HCT116 (cell line): Measurements from ENCODE around the gene BCL2L15. TPM values are rescaled to one million over a fixed set of nuclear protein-coding genes. Genes with fewer than 3 reads are reported as not detected.

Experiments used
- ATAC-seq: fragments of 200-7000 bp; cut with Tn5 transposase; 2 replicates; pipeline ENCODE4 v1.9.1; 2020; ENCODE audit warnings: mild to moderate bottlenecking, moderate library complexity
- BruUV-seq: library from RNA; stranded (reverse); fragments of 400-500 nt; replicated peaks from 2 replicates; lab custom pipeline; 2021; lab: Mats Ljungman, UMichigan
- CTCF ChIA-PET: fragments of 300-600 bp; sonication (Branson Sonifier 250); formaldehyde crosslinking; loops from one replicate; lab custom pipeline; 2021; ENCODE audit warnings: antibody characterized with exemption; lab: Charles Lee
- POLR2A ChIA-PET: fragments of 300-600, 350-600 bp; sonication (Branson Sonifier 250); formaldehyde crosslinking; loops from one replicate; lab custom pipeline; 2021; ENCODE audit warnings: antibody characterized with exemption; lab: Charles Lee
- RAD21 ChIA-PET, 2 experiments: fragments of 300-600 bp; sonication (Branson Sonifier 250); formaldehyde crosslinking; loops; one replicate each; lab custom pipeline; 2023; ENCODE audit warnings: low total read pairs in 2 of 2; ENCODE audit not compliant: uncharacterized antibody in 2 of 2, unreplicated experiment in 2 of 2, low non-redundant PET in 1 of 2; lab: Charles Lee
- DNase-seq: peaks from one replicate; pipeline ENCODE4 v3.0.0-alpha.2; 2010; ENCODE audit warnings: low read depth, low spot score
- H2AFZ ChIP-seq: fragments of 200-600 bp; shearing (Covaris generic), sonication (generic); 2 replicates; pipeline ENCODE4 v1.6.1; 2017; ENCODE audit warnings: low read depth, mixed run types, mixed read lengths, antibody characterized with exemption, low read length; ENCODE audit not compliant: poor library complexity, severe bottlenecking
- H3K27ac ChIP-seq: 2 replicates; pipeline ENCODE4 v1.5.1; 2012; ENCODE audit warnings: low read depth, low read length
- H3K27me3 ChIP-seq: fragments of 200-600 bp; sonication (generic); 2 replicates; pipeline ENCODE4 v1.6.1; 2016; ENCODE audit warnings: mixed run types, low read length, mixed read lengths; ENCODE audit not compliant: insufficient read depth
- H3K36me3 ChIP-seq, 2 experiments: fragments of 200-500 bp in 1 of 2; fragments of 200-600 bp in 1 of 2; sonication (Bioruptor generic) in 1 of 2; sonication (generic) in 1 of 2; 2 replicates each; pipeline versions ENCODE4 v1.5.1 to v1.6.1; 2014 to 2016; ENCODE audit warnings: low read length in 2 of 2, inconsistent platforms in 1 of 2, mixed read lengths in 1 of 2, mixed run types in 1 of 2; ENCODE audit not compliant: insufficient read depth in 2 of 2, control insufficient read depth in 1 of 2
- H3K4me1 ChIP-seq, 2 experiments: fragments of 200-600 bp in 1 of 2; sonication (generic) in 1 of 2; 2 replicates each; pipeline versions ENCODE4 v1.5.1 to v1.6.1; 2012 to 2017; ENCODE audit warnings: low read length in 2 of 2, inconsistent platforms in 1 of 2, mild to moderate bottlenecking in 1 of 2, mixed read lengths in 1 of 2, mixed run types in 1 of 2, moderate library complexity in 1 of 2; ENCODE audit not compliant: insufficient read depth in 2 of 2, control insufficient read depth in 1 of 2
- H3K4me2 ChIP-seq: fragments of 200-600 bp; sonication (generic); 2 replicates; pipeline ENCODE4 v1.6.1; 2017; ENCODE audit warnings: mixed run types, low read length, mixed read lengths
- H3K4me3 ChIP-seq, 2 experiments: fragments of 200-600 bp in 1 of 2; sonication (generic) in 1 of 2; replicated peaks in 1 of 2; 2 replicates each; pipeline ENCODE4 v1.5.1; 2011 to 2016; ENCODE audit warnings: low read length in 2 of 2, control low read depth in 1 of 2, low read depth in 1 of 2, mild to moderate bottlenecking in 1 of 2, mixed read lengths in 1 of 2, mixed run types in 1 of 2
- H3K79me2 ChIP-seq: fragments of 200-600 bp; sonication (generic); 2 replicates; pipeline ENCODE4 v1.6.1; 2017; ENCODE audit warnings: mild to moderate bottlenecking, mixed run types, low read length, moderate library complexity, mixed read lengths; ENCODE audit not compliant: insufficient read depth
- H3K9ac ChIP-seq: fragments of 200-600 bp; sonication (generic); 2 replicates; pipeline ENCODE4 v1.6.1; 2016; ENCODE audit warnings: low read length, mixed read lengths
- H3K9me2 ChIP-seq: fragments of 200-600 bp; sonication (generic), shearing (Covaris generic); 2 replicates; pipeline ENCODE4 v1.6.1; 2017; ENCODE audit warnings: mixed run types, mild to moderate bottlenecking, moderate library complexity; ENCODE audit not compliant: insufficient read depth
- H3K9me3 ChIP-seq, 2 experiments: fragments of 200-500 bp in 1 of 2; fragments of 200-600 bp in 1 of 2; sonication (Bioruptor generic) in 1 of 2; sonication (generic) in 1 of 2; 2 replicates each; pipeline ENCODE4 v1.6.1; 2014 to 2017; ENCODE audit warnings: low read length in 2 of 2, mixed read lengths in 2 of 2, inconsistent platforms in 1 of 2, low read depth in 1 of 2, mild to moderate bottlenecking in 1 of 2, mixed run types in 1 of 2, moderate library complexity in 1 of 2; ENCODE audit not compliant: control insufficient read depth in 1 of 2, insufficient read depth in 1 of 2
- H4K20me1 ChIP-seq: fragments of 200-600 bp; sonication (generic), shearing (Covaris generic); 2 replicates; pipeline ENCODE4 v1.6.1; 2017; ENCODE audit warnings: mixed run types, mild to moderate bottlenecking, moderate library complexity; ENCODE audit not compliant: insufficient read depth
- EGR1 ChIP-seq: IDR thresholded peaks from 2 replicates; pipeline ENCODE4 v1.6.1; 2012; ENCODE audit warnings: low read depth
- FOSL1 ChIP-seq: IDR thresholded peaks from 2 replicates; pipeline ENCODE4 v1.6.1; 2012; ENCODE audit warnings: low read depth
- JUND ChIP-seq: IDR thresholded peaks from 2 replicates; pipeline ENCODE4 v1.6.1; 2012
- SP1 ChIP-seq: IDR thresholded peaks from 2 replicates; pipeline ENCODE4 v1.6.1; 2012; ENCODE audit warnings: low read depth
- SRF ChIP-seq: IDR thresholded peaks from 2 replicates; pipeline ENCODE4 v1.6.1; 2012; ENCODE audit warnings: low read depth
- intact Hi-C: fragments of 100-400 bp; cut with micrococcal nuclease; formaldehyde crosslinking; loops from 2 replicates; pipeline ENCODE4 v1.10.0; 2022
- total RNA-seq: library from RNA; stranded (reverse); gene quantifications from one replicate; pipeline ENCODE4 v1.2.1, GENCODE V29; 2021; ENCODE audit not compliant: unreplicated experiment
- TF ChIP-seq, protein P1 (sequence below): IDR thresholded peaks from 2 replicates; pipeline ENCODE4 v1.6.1; 2012; ENCODE audit warnings: low read depth
- TF ChIP-seq, protein P2 (sequence below): IDR thresholded peaks from 2 replicates; pipeline ENCODE4 v1.6.1; 2011; ENCODE audit warnings: mild to moderate bottlenecking, low read length, moderate library complexity; ENCODE audit not compliant: insufficient replicate concordance; ENCODE audit errors: extremely low read depth

Gene BCL2L15
- total RNA-seq, 1 experiment from 2014 or later = 0.54 TPM

DNA sequence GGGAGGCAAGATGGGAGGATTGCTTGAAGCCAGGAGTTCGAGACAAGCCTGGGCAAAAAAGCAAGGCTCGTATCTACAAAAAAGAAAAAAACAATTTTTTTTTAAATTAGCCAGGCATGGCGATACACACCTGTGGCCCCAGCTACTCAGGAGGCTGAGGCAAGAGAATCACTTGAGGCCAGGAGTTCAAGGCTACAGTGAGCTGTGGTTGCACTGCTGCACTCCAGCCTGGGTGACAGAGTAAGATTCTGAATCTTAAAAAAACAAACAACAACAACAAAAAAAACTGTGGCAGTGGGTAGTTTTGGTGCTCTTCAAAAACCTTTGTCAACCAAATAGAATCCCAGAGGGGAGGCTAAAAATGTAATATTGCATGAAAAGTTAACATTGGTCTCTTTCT lies 16.6 kb downstream of the BCL2L15 start (continued):
- TF ChIP-seq, protein P1, sequence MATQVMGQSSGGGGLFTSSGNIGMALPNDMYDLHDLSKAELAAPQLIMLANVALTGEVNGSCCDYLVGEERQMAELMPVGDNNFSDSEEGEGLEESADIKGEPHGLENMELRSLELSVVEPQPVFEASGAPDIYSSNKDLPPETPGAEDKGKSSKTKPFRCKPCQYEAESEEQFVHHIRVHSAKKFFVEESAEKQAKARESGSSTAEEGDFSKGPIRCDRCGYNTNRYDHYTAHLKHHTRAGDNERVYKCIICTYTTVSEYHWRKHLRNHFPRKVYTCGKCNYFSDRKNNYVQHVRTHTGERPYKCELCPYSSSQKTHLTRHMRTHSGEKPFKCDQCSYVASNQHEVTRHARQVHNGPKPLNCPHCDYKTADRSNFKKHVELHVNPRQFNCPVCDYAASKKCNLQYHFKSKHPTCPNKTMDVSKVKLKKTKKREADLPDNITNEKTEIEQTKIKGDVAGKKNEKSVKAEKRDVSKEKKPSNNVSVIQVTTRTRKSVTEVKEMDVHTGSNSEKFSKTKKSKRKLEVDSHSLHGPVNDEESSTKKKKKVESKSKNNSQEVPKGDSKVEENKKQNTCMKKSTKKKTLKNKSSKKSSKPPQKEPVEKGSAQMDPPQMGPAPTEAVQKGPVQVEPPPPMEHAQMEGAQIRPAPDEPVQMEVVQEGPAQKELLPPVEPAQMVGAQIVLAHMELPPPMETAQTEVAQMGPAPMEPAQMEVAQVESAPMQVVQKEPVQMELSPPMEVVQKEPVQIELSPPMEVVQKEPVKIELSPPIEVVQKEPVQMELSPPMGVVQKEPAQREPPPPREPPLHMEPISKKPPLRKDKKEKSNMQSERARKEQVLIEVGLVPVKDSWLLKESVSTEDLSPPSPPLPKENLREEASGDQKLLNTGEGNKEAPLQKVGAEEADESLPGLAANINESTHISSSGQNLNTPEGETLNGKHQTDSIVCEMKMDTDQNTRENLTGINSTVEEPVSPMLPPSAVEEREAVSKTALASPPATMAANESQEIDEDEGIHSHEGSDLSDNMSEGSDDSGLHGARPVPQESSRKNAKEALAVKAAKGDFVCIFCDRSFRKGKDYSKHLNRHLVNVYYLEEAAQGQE = no peak
- TF ChIP-seq EGR1 (no peak), SRF (no peak), SP1 (no peak)

DNA sequence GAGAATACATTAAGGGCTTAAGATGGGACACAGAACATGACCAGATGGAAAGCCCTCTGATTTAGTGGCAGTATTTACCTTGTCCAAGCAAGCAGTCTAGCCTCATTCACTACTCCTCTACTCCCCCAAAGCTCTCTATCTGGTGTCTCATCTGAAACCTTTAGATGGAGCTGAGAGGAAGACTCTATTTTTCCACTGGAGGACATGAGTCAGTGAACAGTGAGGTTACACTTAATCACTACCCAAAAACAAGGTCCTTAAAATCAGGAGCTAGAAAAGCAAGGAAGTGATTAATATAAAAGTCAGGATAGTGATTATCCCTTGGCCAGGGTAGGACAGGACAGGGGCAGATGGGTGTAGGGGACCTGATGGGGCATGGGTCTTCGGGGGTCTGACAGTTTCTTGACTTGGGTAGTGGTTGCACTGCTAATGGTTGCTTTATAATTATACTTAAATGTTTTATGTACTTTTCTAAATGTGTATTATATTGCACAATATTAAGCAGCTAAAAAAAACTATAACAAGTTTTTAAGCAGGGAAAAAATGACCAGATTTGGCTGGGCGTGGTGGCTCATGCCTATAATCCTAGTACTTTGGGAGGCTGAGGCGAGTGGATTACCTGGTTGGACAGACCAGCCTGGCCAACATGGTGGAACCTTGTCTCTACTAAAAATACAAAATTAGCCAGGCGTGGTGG lies 18.8 kb downstream of the BCL2L15 start:
- BruUV-seq = no TSS peak
- H3K4me3 ChIP-seq = no peak overlapping the region
- POLR2A ChIA-PET = interaction anchor here (0.5 kb wide), 1 partner anchor 8 kb away, joined by 3 read pairs; no protein-coding TSS in a partner anchor
- H3K9me3 ChIP-seq = no peaks in the 10 kb centered on the region
- DNase-seq = no peak
- no peak overlapping the region for H3K4me2 ChIP-seq
- RAD21 ChIA-PET = no interaction called here
- no peak overlapping the region for H3K9ac ChIP-seq
- no peak overlapping the region for H3K27ac ChIP-seq
- no peak for ATAC-seq
- no peaks in the 10 kb centered on the region for H3K79me2 ChIP-seq
- no peaks in the 10 kb centered on the region for H3K36me3 ChIP-seq
- TF ChIP-seq SP1 (peak; percentile 21; the same call in 1 of the 2 replicates), FOSL1 (peak; percentile 57; the same call in 1 of the 2 replicates), JUND (peak; percentile 35; the same call in 1 of the 2 replicates), SRF (no peak)
- TF ChIP-seq, protein P2, sequence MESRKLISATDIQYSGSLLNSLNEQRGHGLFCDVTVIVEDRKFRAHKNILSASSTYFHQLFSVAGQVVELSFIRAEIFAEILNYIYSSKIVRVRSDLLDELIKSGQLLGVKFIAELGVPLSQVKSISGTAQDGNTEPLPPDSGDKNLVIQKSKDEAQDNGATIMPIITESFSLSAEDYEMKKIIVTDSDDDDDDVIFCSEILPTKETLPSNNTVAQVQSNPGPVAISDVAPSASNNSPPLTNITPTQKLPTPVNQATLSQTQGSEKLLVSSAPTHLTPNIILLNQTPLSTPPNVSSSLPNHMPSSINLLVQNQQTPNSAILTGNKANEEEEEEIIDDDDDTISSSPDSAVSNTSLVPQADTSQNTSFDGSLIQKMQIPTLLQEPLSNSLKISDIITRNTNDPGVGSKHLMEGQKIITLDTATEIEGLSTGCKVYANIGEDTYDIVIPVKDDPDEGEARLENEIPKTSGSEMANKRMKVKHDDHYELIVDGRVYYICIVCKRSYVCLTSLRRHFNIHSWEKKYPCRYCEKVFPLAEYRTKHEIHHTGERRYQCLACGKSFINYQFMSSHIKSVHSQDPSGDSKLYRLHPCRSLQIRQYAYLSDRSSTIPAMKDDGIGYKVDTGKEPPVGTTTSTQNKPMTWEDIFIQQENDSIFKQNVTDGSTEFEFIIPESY = no peak
- H2AFZ ChIP-seq = peak overlapping the region; percentile 14
- no peaks in the 10 kb centered on the region for H3K4me1 ChIP-seq
- intact Hi-C loops = no loop called here
- CTCF ChIA-PET = no interaction called here
- H4K20me1 ChIP-seq = no peaks in the 10 kb centered on the region
- no peaks in the 10 kb centered on the region for H3K27me3 ChIP-seq
- H3K9me2 ChIP-seq = no peaks in the 10 kb centered on the region
